HG03159 (cell line): ENCODE results near the gene FZR1.
"Not testable (repeated sequence)": the region's sequence is repeated elsewhere in the genome, so short reads cannot be mapped to it uniquely, and the experiment has no call there.

ENCODE experiments used
- ATAC-seq: cut with Tn5 transposase; IDR thresholded peaks from one replicate; pipeline ENCODE4 v1.9.1; 2021; ENCODE audit warnings: mild to moderate bottlenecking, moderate library complexity; ENCODE audit not compliant: unreplicated experiment

The FZR1 gene

DNA sequence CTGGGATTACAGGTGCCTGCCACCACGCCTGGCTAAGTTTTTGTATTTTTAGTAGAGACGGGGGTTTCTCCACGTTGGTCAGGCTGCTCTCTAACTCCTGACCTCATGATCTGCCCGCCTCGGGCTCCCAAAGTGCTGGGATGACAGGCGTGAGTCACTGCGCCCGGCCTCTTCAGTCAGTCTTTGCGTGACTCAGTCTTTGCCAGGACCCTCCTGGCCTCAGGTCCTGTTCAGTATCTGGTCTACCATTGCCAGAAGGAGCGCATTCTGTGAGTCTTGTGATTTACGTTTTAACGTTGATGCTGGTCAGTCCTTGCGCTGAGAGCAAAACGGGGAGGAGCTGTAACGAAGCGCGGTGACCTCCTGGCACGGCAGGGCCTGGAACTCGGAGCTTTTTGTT lies 59.0 kb downstream of the FZR1 start:
- ATAC-seq: no peak

DNA sequence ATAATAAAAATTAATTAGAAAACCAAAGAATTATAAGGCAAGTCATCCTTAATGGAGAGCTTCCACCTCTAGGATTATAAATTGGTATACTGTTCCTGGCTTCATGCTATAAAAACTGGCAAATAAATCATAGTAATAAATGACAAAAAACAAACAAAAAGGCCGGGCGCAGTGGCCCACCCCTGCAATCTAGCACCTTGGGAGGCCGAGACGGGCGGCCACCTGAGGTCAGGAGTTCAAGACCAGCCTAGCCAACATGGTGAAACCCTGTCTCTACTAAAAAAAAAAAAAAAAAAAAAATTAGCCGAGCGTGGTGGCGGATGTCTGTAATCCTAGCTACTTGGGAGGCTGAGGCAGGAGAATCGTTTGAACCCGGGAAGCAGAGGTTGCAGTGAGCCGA lies 63.9 kb downstream of the FZR1 start:
- ATAC-seq: not testable (repeated sequence)

DNA sequence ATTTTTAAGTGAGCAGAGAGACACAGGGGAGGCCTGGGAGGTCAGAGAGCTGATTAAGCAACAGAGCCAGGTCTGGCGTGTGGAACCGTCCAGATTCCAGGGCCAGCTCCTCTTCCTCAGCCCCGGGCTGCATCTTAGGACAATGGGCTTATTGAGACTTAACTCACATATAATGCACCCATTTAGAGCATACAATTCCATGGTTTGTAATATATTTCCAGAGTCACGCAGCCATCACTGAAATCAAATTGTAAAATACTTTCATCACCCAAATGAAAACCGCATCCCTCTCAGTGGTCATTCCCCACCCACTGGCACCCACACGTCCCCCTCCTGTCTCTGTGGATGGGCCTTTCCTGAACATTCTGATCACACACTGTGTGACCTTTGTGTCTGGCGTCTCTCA lies 64.5 kb downstream of the FZR1 start:
- ATAC-seq: no peak

DNA sequence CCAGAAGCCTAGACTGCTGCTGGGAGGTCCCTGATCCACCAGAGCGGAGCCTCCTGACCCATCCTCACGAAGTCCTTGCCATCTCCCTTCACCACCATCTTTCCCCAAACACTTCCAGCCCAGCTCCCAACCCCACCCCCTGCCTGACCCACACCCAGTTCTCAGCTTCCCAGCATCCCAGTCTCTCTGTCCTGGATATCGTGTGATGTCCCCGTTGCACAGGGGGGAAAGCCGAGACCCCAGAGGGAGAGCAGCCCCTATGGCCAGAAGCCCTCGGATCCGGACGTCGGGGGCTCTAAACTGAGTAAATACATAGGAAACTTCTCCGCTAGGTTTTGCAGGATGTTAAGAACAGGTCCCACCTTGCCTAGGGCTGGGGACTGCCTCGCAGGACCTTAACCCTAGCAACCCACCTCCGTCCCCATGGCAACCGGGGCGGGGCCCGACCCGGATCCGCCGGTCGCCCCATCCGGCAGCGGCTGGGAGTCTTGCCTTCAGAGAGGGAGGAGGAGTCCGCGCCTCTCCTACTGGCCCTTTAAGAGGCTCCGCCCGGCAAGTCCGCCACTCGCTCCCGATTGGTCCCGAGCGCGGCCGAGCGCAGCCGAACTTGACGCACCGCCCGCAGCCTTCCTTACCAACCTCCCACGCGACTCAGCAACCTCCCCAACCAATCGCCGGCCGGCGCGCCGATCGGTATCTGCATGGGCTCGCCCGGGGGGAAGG lies 66.2 kb downstream of the FZR1 start:
- ATAC-seq: peak; percentile 91

GRCh38 chr19:3572855-3573161 lies 66.7 kb downstream of the FZR1 start, which contains the start of gene HMG20B:
Gene HMG20B (plus strand): TSS chr19:3572944. CDS start chr19:3573310, 366 bp downstream.
- ATAC-seq: peak; percentile 1

GRCh38 chr19:3573162-3573857 lies 67.2 kb downstream of the FZR1 start:
- ATAC-seq: peak; percentile 11

- no peak for ATAC-seq
These were observed 67.9 kb downstream of the FZR1 start for GRCh38 chr19:3573858-3574637.

GRCh38 chr19:3575260-3575741 lies 69.2 kb downstream of the FZR1 start:
- ATAC-seq: no peak

GRCh38 chr19:3575949-3576673 lies 70.0 kb downstream of the FZR1 start:
- ATAC-seq: no peak

GRCh38 chr19:3576696-3577443 lies 70.8 kb downstream of the FZR1 start:
- no peak for ATAC-seq

DNA sequence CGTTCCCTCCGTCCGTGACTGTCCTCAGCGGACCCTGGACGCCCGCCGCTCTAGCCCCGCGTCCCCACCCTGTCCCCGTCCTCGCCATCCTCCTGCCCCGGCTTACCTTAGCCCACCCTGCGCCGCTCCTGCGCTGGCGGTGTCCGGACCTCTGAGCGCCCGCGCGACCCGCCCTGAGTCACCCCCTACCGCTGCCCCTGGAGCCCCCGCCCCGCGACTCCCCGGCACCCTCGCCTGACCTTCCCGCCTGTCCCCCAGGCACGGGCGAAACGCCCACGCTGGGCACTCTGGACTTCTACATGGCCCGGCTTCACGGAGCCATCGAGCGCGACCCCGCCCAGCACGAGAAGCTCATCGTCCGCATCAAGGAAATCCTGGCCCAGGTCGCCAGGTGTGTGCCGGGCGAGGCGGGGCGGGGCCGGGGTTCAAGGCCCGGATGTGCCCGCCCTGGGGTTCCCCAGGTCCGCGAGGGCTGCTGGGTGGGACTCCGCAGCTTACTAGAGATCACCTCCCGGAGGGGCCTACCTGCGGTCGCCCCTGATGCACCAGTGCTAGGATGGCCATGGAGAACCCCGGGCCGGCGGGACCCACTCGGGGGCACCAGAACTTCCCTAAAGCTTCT lies 71.7 kb downstream of the FZR1 start:
- no peak for ATAC-seq

- no peak for ATAC-seq
These were observed 72.3 kb downstream of the FZR1 start for GRCh38 chr19:3578390-3578789.

DNA sequence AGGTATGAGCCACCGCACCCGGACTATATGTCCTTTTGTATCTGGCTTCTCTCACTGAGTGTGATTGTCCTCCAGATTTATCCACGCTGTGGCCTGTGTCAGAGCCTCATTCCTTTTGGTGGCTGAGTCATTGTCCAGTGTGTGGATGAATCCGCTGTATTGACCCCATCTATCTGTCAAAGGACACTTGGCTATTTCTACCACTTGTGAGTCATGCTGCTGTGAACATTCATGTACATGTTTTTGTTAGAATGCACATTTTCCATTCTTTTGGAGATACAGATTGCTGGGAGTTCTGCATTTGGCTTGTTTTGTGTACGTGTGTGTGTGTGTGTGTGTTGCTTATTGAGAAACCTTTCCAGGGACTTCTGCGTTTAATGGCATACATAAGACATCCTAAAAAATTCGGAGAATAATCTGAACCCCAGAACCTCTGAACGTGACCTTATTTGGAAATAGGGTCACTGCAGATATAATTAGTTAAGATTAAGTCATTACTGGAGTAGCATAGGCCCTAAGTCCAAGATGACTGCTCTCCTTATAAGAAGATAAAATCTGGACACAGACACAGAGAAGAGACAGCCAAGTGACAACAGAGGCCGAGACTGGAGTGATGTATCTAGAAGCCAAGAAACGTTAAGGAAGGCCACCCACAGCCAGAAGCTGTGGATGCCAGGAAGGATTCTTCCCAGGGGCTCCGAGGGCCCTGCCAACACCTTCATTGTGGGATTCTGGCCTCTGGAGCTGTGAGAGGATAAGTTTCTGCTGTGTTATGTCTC lies 74.2 kb downstream of the FZR1 start:
- ATAC-seq: no peak

DNA sequence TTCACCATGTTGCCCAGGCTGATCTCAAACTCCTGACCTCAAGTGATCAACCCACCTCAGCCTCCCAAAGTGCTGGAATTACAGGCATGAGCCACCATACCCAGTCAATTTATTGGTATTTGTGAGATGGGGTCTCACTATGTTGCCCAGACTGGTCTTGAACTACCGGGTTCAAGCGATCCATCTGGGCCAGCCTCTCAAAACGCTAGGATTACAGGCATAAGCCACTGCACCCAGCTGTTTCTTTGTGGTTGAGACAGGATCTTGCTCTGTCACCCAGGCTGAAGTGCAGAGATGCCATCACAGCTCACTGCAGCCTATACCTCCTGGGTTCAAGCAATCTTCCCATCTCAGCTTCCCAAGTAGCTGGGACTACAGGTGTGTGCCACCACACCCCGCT lies 75.7 kb downstream of the FZR1 start:
- not testable (repeated sequence) for ATAC-seq

GRCh38 chr19:3584036-3584802 lies 78.1 kb downstream of the FZR1 start:
- not testable (repeated sequence) for ATAC-seq

GRCh38 chr19:3585301-3586126 lies 79.4 kb downstream of the FZR1 start, which contains the start of gene GIPC3:
Gene GIPC3 (plus strand): TSS chr19:3585478. CDS start chr19:3585598, 120 bp downstream.
- no peak for ATAC-seq

DNA sequence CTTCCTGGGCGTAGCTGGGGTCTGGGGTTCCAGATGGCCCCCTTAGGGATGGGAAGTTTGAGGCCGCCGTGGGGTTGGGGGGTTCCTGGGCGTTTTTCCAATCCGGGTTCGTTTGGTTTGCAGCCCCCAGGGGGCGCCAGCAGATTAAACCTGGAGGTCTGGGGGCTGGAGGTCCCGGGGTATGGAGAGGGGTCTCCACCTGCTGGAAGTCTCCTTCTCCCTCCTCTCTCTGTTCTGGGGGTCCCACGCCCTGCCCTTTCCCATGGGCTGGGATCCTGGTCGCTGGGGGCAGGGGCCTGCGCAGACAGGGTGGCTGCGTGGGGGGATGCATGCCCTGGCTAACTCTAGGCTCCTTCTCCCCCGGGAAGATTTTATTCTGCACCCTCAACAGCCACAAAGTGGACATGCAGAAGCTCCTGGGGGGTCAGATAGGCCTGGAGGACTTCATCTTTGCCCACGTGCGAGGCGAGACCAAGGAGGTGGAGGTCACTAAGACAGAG lies 80.1 kb downstream of the FZR1 start:
- no peak for ATAC-seq
